H1 (cell line): ENCODE data around the gene FRMPD4.

ENCODE experiments used
- CHD2 ChIP-seq: IDR thresholded peaks from 2 replicates; pipeline ENCODE4 v1.6.1; 2012; ENCODE audit warnings: low read length, improper control_type of control experiment
- FOSL1 ChIP-seq: IDR thresholded peaks from 2 replicates; pipeline ENCODE4 v1.6.1; 2011; ENCODE audit warnings: mild to moderate bottlenecking, low read depth, low read length, moderate library complexity; ENCODE audit not compliant: insufficient read depth
- KDM1A ChIP-seq: fragments of 200-600, 300-600 bp; sonication (generic); IDR thresholded peaks from 2 replicates; pipeline ENCODE4 v1.7.1; 2016; ENCODE audit warnings: mild to moderate bottlenecking, low read length, borderline replicate concordance
- KDM5A ChIP-seq: fragments of 200-600 bp; IDR thresholded peaks from 2 replicates; pipeline ENCODE4 v1.7.1; 2012; ENCODE audit warnings: mild to moderate bottlenecking, low read length, inconsistent platforms, mixed read lengths
- MAFK ChIP-seq: IDR thresholded peaks from 2 replicates; pipeline ENCODE4 v1.6.1; 2012; ENCODE audit warnings: low read depth, mild to moderate bottlenecking, improper control_type of control experiment, low read length
- NANOG ChIP-seq: IDR thresholded peaks from 2 replicates; pipeline ENCODE4 v1.6.1; 2011; ENCODE audit warnings: low read length, low read depth, mild to moderate bottlenecking, inconsistent platforms; ENCODE audit not compliant: insufficient read depth, poor library complexity, severe bottlenecking
- NRF1 ChIP-seq: IDR thresholded peaks from 2 replicates; pipeline ENCODE4 v1.6.1; 2011; ENCODE audit warnings: mild to moderate bottlenecking, low read depth, low read length, improper control_type of control experiment
- POLR2A ChIP-seq, 2 experiments: IDR thresholded peaks; 1 replicate in 1 of 2; 2 replicates in 1 of 2; pipeline ENCODE4 v1.6.1; 2011; ENCODE audit warnings: low read depth in 2 of 2, low read length in 2 of 2, mild to moderate bottlenecking in 2 of 2; ENCODE audit errors: control extremely low read depth in 1 of 2
- SP2 ChIP-seq: IDR thresholded peaks from 2 replicates; pipeline ENCODE4 v1.6.1; 2012; ENCODE audit warnings: mild to moderate bottlenecking, low read length, inconsistent platforms
- SRF ChIP-seq: IDR thresholded peaks from 2 replicates; pipeline ENCODE4 v1.6.1; 2011; ENCODE audit warnings: mild to moderate bottlenecking, low read depth, low read length, moderate library complexity
- TAF1 ChIP-seq: IDR thresholded peaks from 2 replicates; pipeline ENCODE4 v1.6.1; 2011; ENCODE audit warnings: mild to moderate bottlenecking, low read depth, low read length
- TF ChIP-seq, protein P1 (sequence below), 3 experiments: IDR thresholded peaks; 1 replicate in 2 of 3; 2 replicates in 1 of 3; pipeline versions ENCODE4 v1.5.1 to v1.6.1; 2011; ENCODE audit warnings: low read length in 3 of 3, mild to moderate bottlenecking in 3 of 3, inconsistent platforms in 2 of 3, low read depth in 1 of 3, moderate library complexity in 1 of 3; ENCODE audit not compliant: insufficient read depth in 1 of 3; ENCODE audit errors: control extremely low read depth in 1 of 3

DNA sequence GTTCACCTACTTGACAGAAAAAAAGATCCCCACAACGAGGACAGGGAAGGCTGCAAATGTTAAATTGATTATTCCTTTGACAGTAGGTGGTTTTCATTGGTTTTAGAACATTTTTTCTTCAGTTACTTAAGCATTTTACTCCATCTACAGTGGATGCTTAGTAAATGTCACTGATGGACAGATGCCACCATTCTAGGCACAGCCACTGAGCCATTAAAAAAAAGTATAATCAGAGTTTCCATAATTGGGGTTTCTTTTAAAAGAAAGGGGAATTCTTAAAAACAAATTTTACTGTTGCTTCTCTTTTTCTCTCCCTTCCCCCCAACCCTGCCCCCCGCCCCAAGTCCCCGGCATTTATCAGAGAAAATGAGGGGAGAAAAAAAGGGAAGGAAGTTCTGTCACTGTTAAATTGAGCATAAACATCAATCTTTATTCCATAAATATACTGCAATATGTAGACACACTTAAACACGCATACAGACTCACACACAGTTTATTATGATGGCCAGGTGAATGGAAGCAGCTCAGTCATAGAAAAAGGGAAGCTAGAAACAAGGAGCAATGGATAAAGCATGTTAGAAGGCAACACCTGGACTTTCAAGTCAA lies 573.3 kb downstream of the FRMPD4 start:
- TF ChIP-seq, protein P1, sequence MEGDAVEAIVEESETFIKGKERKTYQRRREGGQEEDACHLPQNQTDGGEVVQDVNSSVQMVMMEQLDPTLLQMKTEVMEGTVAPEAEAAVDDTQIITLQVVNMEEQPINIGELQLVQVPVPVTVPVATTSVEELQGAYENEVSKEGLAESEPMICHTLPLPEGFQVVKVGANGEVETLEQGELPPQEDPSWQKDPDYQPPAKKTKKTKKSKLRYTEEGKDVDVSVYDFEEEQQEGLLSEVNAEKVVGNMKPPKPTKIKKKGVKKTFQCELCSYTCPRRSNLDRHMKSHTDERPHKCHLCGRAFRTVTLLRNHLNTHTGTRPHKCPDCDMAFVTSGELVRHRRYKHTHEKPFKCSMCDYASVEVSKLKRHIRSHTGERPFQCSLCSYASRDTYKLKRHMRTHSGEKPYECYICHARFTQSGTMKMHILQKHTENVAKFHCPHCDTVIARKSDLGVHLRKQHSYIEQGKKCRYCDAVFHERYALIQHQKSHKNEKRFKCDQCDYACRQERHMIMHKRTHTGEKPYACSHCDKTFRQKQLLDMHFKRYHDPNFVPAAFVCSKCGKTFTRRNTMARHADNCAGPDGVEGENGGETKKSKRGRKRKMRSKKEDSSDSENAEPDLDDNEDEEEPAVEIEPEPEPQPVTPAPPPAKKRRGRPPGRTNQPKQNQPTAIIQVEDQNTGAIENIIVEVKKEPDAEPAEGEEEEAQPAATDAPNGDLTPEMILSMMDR (IDR thresholded peaks at IDR 0.05; ENCODE audit: control extremely low read depth in 1 of 3, insufficient read depth in 1 of 3, low read depth in 1 of 3, low read length in 3 of 3), result no peak
- TF ChIP-seq POLR2A (IDR thresholded peaks at IDR 0.05; ENCODE audit: control extremely low read depth in 1 of 2, low read depth in 2 of 2, low read length in 2 of 2) (no peak), CHD2 (no peak), SP2 (no peak), KDM5A (no peak), KDM1A (no peak), FOSL1 (no peak), MAFK (no peak), SRF (no peak), NRF1 (no peak), TAF1 (no peak), NANOG (no peak)
